Psoas muscle (tissue), 8 donors: ENCODE results near the gene CER1. TPM values are rescaled to one million over a fixed set of nuclear protein-coding genes. Genes with fewer than 3 reads are reported as not detected.

Experiments
- ATAC-seq, 4 donors: fragments of 200-7000 bp; cut with Tn5 transposase; one replicate each; pipeline ENCODE4 v1.9.1; 2020; ENCODE audit warnings: moderate library complexity in 3 of 4, mild to moderate bottlenecking in 2 of 4
- DNase-seq, 2 donors: peaks; one replicate each; pipeline ENCODE4 v3.0.0-alpha.2; 2020
- H3K27ac ChIP-seq: fragments of 200-600 bp; one replicate; pipeline ENCODE4 v1.8.0; 2022
- H3K27me3 ChIP-seq, 3 donors: fragments of 200-600 bp in 1 of 3; one replicate each; pipeline versions ENCODE4 v1.6.1 to v1.8.0; 2013 to 2022; ENCODE audit warnings: low read length in 2 of 3, mild to moderate bottlenecking in 2 of 3, moderate library complexity in 1 of 3; ENCODE audit not compliant: insufficient read depth in 3 of 3
- H3K36me3 ChIP-seq, 2 donors: fragments of 200-600 bp in 1 of 2; one replicate each; pipeline versions ENCODE4 v1.6.1 to v1.8.0; 2013 to 2022; ENCODE audit warnings: low read depth in 1 of 2, mild to moderate bottlenecking in 1 of 2, moderate library complexity in 1 of 2; ENCODE audit not compliant: insufficient read depth in 1 of 2
- H3K4me1 ChIP-seq: fragments of 200-600 bp; one replicate; pipeline ENCODE4 v1.8.0; 2022
- H3K4me3 ChIP-seq: fragments of 200-600 bp; one replicate; pipeline ENCODE4 v1.8.0; 2022; ENCODE audit warnings: mild to moderate bottlenecking
- H3K9me3 ChIP-seq: fragments of 200-600 bp; one replicate; pipeline ENCODE4 v1.8.0; 2022
- WGBS, 3 donors: extraction: QIAGEN DNeasy Blood & Tissue Kit; methylation state at CpG; one replicate each; pipeline versions ENCODE4 v1.1.6 to v1.1.7; 2013; 5-methylcytosine and 5-hydroxymethylcytosine counted together
- intact Hi-C, 2 donors: fragments of 100-400 bp; cut with DNase I; formaldehyde crosslinking; loops; one replicate each; pipeline versions ENCODE4 v1.11.0 to v1.14.2; 2022
- polyA plus RNA-seq, 3 donors: library from polyadenylated mRNA; stranded (reverse); fragments of 200-250 nt; gene quantifications; one replicate each; pipeline ENCODE4 v1.2.3, GENCODE V29; 2013
- total RNA-seq, 4 donors: library from RNA; stranded (reverse); fragmentation: NEBNext Ultra II Directional in 2 of 4; extraction: Animal tissue kit (Norgen Biotek cat#: 25700) in 2 of 4; gene quantifications; one replicate each; pipeline versions ENCODE4 v1.2.1 to v1.2.4, GENCODE V29; 2021 to 2023
- TF ChIP-seq, protein P1 (sequence below): fragments of 200-600 bp; IDR thresholded peaks from one replicate; pipeline ENCODE4 v1.8.0; 2022; ENCODE audit warnings: antibody characterized with exemption
- donor health status: healthy with polysubstance abuse.
- donor health status: DM: no; HTN: no; CAD: no; lungs with moderate emphysema.
- donor health status: Bipolar disorder and iron deficiency.
- donor health status: healthy.
- donor health status: DM: yes; HTN: yes; CAD: no.
- donor health status: DM: no; HTN: no; CAD: no.
- donor health status: DM: no; HTN: no; CAD: no.
- donor health status: DM: yes; HTN: yes; CAD: no.

Gene CER1
- total and polyA plus RNA-seq, 7 donors = not detected

DNA sequence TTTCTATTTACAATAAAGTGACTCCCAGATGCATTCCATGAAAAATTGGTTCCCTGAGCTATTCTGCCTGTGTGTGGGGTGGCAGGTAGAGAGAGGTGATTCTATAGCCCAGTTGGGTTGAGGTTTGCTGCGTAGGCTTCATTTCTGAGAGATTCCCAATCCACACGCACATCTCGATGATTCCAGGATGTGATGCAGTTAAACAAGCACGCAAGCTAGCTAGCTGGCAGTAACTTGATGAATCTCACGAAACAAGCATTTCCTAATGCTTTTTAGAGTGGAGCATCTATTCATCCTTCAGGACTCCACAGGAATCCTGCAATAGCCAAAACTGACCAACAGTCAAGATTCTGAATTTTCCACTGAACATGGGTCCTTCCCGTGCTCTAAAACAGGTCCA lies 43.8 kb upstream of the CER1 start:
- TF ChIP-seq, protein P1, sequence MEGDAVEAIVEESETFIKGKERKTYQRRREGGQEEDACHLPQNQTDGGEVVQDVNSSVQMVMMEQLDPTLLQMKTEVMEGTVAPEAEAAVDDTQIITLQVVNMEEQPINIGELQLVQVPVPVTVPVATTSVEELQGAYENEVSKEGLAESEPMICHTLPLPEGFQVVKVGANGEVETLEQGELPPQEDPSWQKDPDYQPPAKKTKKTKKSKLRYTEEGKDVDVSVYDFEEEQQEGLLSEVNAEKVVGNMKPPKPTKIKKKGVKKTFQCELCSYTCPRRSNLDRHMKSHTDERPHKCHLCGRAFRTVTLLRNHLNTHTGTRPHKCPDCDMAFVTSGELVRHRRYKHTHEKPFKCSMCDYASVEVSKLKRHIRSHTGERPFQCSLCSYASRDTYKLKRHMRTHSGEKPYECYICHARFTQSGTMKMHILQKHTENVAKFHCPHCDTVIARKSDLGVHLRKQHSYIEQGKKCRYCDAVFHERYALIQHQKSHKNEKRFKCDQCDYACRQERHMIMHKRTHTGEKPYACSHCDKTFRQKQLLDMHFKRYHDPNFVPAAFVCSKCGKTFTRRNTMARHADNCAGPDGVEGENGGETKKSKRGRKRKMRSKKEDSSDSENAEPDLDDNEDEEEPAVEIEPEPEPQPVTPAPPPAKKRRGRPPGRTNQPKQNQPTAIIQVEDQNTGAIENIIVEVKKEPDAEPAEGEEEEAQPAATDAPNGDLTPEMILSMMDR = no peak
- H3K36me3 ChIP-seq = no peaks in the 10 kb centered on the region
- DNase-seq (no peak), ATAC-seq (no peak)
- no peaks in the 10 kb centered on the region for H3K27me3 ChIP-seq
- no peak overlapping the region for H3K4me3 ChIP-seq
- peaks cover 4% of the 10 kb centered on the region for H3K4me1 ChIP-seq
- WGBS, 3 donors = 71 to 83% (median 78%) methylated on average over 6 of the region's 6 CpGs
- H3K9me3 ChIP-seq = no peaks in the 10 kb centered on the region
- H3K27ac ChIP-seq = no peak overlapping the region
- intact Hi-C loops = loop anchor here (5.0 to 10.0 kb wide), 3 partner anchors 149 to 331 kb away; no protein-coding TSS in a partner anchor

DNA sequence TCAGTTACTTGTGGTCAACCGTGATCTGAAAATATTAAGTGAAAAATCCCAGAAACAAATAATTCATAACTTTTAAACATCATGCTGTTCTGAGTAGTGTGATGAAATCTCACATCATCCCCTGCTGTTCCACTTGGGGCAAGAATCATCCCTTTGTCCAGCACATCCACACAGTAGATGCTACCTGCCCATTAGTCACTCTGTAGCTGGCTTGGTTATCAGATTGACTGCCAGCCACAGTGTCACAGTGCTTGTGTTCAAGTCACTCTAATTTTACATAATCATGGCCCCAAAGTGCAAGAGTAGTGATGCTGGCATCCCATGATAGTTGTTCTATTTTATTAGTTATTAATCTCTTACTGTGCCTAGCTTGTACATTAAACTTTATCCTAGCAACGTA lies 39.1 kb upstream of the CER1 start:
- H3K9me3 ChIP-seq = no peaks in the 10 kb centered on the region
- intact Hi-C loops = loop anchor here in 1 of 2 donors (10.0 kb wide), 2 partner anchors 297 to 327 kb away; no protein-coding TSS in a partner anchor
- 85 to 93% (median 90%) methylated on average over 2 of the region's 2 CpGs for WGBS, 3 donors
- no peak overlapping the region for H3K4me3 ChIP-seq
- DNase-seq = no peak
- TF ChIP-seq, protein P1 = no peak
- H3K4me1 ChIP-seq = no peaks in the 10 kb centered on the region
- no peak overlapping the region for H3K27ac ChIP-seq
- ATAC-seq = no peak
- H3K27me3 ChIP-seq = no peaks in the 10 kb centered on the region
- no peaks in the 10 kb centered on the region for H3K36me3 ChIP-seq

DNA sequence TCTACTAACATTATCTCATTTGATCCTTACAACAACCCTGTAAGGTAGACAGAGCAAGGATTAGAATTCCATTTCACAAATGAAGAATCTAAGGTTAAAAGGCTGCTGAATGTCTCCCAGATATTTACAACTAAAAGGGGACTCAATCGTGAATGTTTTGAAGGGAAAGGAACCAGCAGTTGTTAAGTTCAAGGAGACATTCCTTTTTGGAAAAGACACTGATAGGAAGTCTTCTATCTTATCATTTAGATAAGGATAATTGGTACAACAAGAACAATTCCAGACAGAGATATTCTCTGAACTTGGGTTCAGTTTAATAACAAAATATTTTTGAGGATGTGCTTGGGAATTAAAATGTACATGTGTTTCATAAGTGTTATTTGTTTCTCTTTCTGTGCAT lies 37.5 kb upstream of the CER1 start:
- TF ChIP-seq, protein P1 = no peak
- H3K4me1 ChIP-seq = no peaks in the 10 kb centered on the region
- no peaks in the 10 kb centered on the region for H3K36me3 ChIP-seq
- DNase-seq (no peak), ATAC-seq (no peak)
- intact Hi-C loops = loop anchor here in 1 of 2 donors (10.0 kb wide), 2 partner anchors 295 to 325 kb away; no protein-coding TSS in a partner anchor
- H3K27ac ChIP-seq = no peak overlapping the region
- no peak overlapping the region for H3K4me3 ChIP-seq
- H3K27me3 ChIP-seq = no peaks in the 10 kb centered on the region
- WGBS, 3 donors = 0% methylated on average over 1 of the region's 1 CpG
- no peaks in the 10 kb centered on the region for H3K9me3 ChIP-seq

DNA sequence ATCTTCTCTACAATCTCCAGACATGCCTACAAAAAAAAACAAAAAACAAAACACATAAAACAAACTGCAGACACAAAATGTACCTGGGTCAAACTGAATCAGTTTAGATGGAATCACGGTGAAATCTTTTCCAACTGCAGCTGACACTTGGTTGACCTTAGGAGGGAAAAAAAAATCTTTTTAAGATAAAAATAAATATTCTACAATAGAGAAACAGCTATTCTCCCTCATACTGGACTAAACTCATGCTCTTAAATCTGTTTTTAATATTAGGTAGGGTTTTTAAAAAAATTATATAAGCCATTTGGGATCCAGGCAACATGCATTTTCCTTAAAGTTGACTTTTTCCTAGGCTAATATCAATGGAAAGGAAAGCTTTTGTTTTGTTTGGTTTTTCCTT lies 33.8 kb upstream of the CER1 start:
- Histone ChIP-seq H3K36me3 (no peaks in the 10 kb centered on the region), H3K4me3 (no peak overlapping the region), H3K4me1 (no peaks in the 10 kb centered on the region), H3K27me3 (no peaks in the 10 kb centered on the region), H3K9me3 (no peaks in the 10 kb centered on the region), H3K27ac (no peak overlapping the region)
- ATAC-seq (no peak), DNase-seq (no peak)
- WGBS, 3 donors = 45 to 62% (median 45%) methylated on average over 1 of the region's 1 CpG
- intact Hi-C loops = no loop called here
- TF ChIP-seq, protein P1 = no peak

DNA sequence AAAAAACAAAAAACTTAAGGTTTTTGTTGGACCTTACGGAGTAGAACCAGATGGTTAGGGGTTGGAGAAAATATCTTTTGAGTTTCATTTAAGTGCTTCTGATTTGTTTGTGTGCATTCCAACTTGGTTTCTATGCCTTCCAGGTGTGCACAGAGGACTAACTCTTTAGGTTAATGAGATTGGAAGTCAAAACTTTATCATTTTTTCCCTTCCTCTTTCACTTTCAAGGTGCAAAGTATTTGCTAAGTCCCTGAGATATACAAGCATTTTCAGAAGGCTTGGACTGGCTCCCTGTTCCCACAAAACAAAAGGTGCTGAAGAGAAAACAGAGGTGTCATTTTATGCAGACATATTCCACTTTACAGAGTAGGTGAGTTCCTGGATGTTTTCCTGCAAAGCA lies 30.3 kb upstream of the CER1 start:
- H3K4me1 ChIP-seq = no peaks in the 10 kb centered on the region
- H3K27ac ChIP-seq = no peak overlapping the region
- 94 to 96% (median 94%) methylated on average over 1 of the region's 1 CpG for WGBS, 3 donors
- no peaks in the 10 kb centered on the region for H3K9me3 ChIP-seq
- no peaks in the 10 kb centered on the region for H3K36me3 ChIP-seq
- DNase-seq (no peak), ATAC-seq (no peak)
- H3K4me3 ChIP-seq = no peak overlapping the region
- TF ChIP-seq, protein P1 = no peak
- no peaks in the 10 kb centered on the region for H3K27me3 ChIP-seq
- intact Hi-C loops = no loop called here
